NB4 (cell line): ENCODE measurements around the gene LRRC36.

Source experiments
- CTCF ChIP-seq: IDR thresholded peaks from one replicate; pipeline ENCODE4 v1.5.1; 2012; ENCODE audit warnings: low read depth, low read length
- MAX ChIP-seq: IDR thresholded peaks from 2 replicates; pipeline ENCODE4 v1.6.1; 2011; ENCODE audit warnings: low read depth, low read length
- MYC ChIP-seq: IDR thresholded peaks from 2 replicates; pipeline ENCODE4 v1.6.1; 2011; ENCODE audit warnings: low read depth, low read length

- TF ChIP-seq CTCF (peak; percentile 92), MYC (no peak), MAX (no peak)
These were observed 72.7 kb downstream of the LRRC36 start for GRCh38 chr16:67399218-67399733.
